GM19035 (cell line): Measurements from ENCODE around the gene EDIL3.

Experiments used
- ATAC-seq: cut with Tn5 transposase; IDR thresholded peaks from one replicate; pipeline ENCODE4 v1.9.1; 2021; ENCODE audit not compliant: unreplicated experiment

EDIL3 gene, protein sequence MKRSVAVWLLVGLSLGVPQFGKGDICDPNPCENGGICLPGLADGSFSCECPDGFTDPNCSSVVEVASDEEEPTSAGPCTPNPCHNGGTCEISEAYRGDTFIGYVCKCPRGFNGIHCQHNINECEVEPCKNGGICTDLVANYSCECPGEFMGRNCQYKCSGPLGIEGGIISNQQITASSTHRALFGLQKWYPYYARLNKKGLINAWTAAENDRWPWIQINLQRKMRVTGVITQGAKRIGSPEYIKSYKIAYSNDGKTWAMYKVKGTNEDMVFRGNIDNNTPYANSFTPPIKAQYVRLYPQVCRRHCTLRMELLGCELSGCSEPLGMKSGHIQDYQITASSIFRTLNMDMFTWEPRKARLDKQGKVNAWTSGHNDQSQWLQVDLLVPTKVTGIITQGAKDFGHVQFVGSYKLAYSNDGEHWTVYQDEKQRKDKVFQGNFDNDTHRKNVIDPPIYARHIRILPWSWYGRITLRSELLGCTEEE

DNA sequence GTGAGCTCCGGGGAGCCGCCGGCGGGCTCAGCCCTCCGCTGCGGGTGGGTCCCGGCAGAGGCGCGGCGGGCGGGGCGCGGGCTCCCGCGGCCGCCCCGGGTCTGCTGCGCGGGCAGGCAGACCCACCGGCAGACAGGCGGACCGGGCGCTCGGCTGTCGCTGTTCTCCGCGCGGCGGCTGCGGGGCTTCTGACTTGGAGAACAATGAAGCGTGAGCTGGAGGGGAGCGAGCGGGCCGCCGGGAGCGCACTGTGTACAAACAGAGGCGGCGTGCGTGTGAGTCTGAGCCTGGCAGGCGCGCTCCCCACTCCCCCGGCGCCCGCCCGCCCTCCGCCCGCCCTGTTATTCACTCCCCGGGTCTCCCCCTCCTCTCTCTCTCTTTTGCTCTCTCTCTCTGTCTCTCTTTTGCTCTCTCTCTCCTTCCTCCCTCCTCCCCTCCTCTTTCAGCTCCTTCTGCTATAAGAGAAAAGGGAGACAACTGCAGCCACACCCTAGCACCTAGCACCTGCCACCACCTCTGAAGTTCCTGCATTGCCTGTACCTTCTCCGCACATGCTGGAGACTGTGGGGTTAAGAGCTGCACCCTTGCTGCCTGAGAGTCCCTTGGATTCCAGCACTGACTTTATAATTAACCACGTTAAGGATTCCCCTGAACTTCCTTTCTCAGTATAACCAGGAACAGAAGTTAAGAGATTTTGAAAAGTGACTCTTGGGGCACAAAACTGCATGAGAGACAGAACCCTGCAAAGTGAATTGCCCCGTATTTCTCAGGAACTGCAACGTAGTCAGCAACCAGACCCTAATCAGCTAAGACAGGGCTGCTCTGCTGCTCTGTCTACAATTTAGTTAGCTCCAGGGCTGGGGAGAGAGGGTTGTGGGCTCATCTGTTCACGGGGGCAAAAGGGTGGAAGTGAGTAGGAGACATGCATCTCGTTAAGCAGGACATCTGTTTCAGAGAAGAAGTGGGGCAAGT lies at the start of gene EDIL3:
Gene EDIL3, minus strand, starts transcription at position 277 of the 972 bp plus-strand sequence. CDS start 506 bp downstream, outside the sequence.
- ATAC-seq, result no peak

DNA sequence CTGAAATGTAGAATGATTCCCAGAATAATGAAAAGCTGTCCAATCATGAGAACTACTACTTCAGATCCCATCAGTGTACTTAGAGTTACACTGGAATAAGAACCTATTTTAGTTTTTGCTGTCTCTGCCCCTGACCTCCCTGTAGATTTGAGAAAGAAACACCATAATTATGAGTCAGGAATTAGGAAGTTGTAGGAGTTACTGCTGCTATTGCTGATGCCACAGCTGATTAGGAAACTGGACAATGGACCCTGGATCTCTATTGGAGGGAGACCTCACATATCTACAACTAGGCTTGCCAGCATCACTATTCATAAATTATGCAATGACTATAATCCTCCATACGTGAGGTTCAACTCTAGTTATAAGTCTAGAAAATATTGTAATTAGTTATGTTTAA lies 48.8 kb upstream of the EDIL3 start:
- ATAC-seq, result no peak

DNA sequence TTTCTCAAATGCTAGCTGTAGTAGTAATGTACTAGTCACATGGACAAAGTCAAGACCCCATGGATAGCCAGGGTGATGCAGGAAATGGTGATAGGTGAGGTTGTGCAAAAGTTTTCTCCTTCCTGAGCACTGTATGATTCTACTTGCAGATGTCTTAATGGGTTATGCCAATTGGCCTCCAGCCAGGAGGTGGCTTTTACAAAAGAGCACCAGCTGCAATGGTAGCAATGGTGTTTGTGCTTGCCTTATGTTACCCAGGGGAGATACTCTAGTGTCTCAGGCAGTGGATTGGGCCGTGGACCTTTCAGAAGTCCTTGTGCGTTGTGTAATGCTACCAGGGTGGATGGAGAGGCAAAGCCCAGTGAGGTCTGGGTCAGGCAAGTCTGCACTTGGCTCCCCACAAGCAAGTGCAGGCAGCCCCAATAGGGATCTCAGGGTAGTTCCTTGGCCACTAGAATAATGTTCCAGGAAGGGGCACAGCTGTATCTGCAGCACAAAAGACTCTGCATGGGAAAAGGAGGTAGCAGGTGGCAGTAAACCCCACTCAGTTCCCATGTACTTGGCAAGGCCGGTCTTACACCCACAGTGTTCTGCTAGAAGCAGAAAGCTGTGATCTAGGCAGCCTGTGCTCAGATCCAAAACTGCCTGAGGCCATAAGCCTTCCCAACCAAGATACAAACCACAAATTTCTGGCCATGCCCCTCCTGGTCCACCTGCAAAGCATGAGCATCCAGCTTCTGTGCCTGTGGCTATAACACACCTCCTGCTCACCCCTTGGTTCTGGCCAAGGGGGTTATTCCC lies 46.4 kb upstream of the EDIL3 start:
- no peak for ATAC-seq

DNA sequence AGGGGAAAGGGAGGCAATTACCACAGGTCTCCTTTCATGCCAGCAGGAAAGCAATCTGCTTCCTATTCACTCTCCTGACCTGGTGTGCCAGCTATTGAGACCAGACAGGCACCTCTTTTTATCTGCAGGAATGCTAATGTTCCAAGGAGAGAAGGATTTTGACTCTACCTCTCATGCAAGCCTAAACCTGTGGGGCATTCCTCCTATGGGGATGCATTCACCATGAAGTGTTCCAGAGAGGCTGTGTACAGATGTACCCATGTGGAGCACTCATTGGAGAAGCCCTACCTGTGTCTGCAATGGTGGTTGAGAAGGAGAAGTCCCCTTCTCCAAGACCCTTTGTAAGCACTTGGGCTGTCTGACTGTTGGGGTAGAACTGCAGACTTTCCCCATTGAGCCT lies 45.4 kb upstream of the EDIL3 start:
- no peak for ATAC-seq

DNA sequence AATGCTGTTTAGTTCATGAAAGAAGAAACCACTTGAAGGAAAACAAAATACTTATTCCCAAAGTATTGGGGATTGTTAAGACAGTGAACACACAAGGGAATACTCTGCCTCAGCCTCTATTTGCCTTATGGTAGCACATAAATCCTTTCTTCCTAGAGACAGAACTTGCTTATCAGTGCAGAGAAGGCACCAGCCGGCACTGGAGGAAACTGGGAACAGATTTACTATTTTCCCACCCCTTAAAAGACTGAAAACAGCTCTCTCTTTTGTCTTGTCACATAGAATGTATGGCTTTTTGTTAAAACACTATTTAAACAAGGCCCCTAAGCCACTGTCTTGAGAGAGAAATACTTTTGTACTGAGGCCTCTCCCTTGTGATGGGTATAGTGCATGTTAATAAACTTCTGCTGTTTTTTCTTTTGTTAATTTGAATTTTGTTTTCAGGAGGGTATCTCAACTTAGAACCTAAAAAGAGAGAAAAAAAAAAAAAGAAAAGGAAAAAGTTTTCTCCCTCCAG lies 40.7 kb upstream of the EDIL3 start:
- ATAC-seq, result no peak

DNA sequence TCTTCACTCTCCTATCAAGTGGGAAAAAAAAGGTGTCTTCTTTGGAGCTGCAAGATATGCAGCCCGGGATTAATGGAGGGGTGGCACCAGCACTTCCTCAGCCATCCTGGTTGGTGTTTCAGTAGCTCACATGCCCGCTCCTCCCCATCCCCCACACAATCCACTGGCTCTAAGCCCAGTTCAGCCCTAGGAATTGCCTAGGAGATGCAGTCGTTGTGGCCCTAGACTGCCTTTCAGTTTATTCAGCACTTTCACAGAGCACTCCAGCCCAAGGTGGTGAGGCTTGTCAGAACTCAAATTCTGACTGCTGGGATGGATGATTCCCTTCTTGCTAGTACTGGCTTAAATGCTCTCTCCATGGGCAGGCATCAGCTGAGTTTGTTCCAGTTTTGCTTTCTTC lies 35.1 kb upstream of the EDIL3 start:
- ATAC-seq, result no peak

DNA sequence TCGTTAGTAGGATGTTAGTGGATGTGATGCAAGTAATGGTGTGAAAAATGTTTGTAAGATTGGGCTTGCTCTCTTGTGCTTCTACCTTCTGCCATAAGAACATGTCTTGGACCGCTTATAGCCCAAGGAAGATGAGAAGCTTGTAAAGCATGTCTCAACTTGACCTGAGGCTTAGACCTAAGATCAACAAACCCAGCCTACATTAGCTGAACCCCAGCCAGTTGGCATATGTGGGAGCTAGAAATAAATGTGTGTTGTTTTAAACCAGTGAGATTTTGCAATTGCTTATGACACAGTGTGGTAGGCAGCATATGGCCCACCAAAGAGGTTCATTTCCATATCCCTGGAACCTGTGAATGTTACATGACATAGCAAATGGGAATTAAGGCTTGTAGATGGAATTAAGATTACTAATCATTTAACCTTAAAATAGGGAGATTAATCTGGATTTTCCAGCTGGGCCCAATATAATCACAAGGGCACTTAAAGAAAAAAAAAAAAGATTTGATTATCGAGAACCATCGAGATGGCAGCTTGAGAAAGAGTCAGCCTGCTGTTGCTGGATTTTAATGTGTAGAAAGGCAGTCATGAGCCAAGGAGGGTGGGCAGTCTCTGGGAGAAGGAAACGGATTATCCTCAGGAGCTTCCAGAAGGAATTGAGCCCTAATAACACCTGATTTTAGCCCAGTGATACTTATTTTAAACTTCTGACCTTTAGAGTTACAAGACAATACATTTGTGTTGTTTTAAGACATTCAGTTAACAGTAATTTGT lies 27.3 kb upstream of the EDIL3 start:
- ATAC-seq, result no peak

DNA sequence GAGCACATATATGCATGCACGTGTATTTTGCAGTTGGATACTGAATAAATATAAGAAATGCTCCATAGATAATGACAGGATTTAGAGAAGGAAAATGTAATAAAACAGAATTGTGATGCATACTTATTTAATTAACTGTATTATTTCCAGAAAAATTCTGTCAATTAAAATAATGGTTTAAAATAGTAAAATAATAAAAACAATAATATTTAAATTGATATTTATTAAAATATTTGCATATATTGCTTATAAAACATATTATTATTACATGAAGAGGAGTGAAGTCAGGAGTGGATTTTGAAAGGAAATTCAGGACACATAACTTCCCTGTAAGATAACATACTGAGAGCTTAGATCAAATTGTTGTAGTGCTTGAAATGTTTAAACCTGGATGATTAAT lies 21.4 kb upstream of the EDIL3 start:
- no peak for ATAC-seq

DNA sequence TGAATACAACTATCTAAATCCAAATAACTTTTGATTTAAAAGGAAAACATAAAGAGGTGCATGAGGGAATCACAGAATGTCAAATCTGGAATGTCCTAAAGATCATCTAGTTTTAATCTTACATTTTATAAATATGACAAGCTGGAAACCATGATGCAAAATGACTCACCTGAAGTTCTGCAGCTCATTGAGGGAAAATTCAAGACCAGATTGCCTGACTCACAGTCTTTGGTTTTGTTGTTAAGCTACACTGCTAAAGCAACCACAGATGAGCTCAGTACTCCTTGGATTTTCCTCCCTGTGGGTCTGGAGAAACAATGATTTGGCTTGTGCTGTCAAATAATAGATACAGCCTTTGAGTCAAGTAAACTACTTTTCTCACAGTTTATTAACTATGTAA lies 19.1 kb upstream of the EDIL3 start:
- no peak for ATAC-seq

DNA sequence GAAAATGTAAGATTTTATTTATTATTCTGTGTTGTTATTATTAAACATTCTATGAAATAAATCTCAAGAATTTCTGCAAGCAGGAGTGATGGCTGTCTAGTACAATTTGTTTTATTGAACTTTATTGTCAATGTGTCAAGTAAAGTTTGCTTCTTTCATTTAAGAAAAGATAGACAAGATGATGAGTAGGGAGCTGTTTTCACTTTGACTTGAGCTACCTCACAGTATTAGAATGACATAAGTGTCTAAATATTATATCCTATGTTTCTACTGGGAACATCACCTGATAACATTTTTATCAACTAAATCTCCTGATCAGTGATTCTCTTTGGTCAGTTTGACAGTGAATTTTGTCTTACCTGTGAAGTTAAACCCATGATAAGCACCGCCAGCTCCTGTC lies 12.7 kb upstream of the EDIL3 start:
- no peak for ATAC-seq

DNA sequence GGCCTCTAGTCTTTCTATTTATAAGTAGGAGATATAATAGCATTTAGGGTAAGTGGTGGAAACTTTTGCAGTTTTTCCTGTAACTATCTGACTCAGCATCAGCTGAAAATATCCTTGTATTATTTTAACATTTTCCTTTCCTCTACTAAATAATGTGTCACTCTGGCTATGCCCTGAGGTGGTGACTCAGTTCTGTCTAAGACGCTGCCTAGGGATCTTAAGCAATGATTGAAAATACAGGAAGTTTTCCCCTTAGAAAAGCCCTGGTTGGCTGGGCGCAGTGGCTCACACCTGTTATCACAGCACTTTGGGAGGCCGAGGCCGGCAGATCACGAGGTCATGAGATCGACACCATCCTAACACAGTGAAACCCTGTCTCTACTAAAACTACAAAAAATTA lies 9.3 kb upstream of the EDIL3 start:
- no peak for ATAC-seq

DNA sequence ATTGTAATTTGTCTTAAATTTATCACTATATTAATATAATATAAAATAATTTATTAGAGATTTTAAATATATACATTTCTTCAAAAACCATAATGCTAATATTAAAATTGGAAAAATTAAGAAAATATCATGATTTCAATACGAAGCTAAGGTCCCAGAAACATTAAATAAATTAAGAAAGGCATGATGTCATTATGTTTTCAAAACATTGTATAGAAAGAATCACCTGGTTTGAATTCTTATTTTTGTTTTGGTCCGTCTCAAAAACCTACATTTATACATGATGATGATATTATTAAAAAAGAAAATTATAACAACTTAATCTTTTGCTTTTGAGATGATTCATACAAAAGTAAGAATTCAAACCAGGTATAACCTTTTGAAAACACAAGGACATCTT lies 8.2 kb upstream of the EDIL3 start:
- ATAC-seq, result no peak

DNA sequence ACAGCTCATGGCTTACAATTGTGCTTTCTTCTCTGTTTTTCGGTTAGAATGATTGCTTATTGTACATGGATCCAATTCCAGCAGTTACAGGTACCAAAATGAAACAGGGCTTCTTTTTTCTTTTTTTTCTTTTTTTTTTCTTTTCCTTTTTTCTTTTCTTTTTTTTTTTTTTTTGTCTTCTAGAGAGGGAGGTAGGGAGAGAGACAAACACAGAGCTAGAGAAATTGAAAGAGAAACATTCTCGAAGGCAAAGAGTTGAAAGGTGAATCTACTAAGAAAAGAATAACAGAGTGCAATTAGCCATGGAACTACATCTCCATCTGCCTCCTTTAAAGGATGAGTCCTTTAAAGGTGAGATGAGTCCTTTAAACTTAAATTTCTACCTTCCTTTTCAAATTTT lies 1.0 kb upstream of the EDIL3 start:
- ATAC-seq, result no peak

DNA sequence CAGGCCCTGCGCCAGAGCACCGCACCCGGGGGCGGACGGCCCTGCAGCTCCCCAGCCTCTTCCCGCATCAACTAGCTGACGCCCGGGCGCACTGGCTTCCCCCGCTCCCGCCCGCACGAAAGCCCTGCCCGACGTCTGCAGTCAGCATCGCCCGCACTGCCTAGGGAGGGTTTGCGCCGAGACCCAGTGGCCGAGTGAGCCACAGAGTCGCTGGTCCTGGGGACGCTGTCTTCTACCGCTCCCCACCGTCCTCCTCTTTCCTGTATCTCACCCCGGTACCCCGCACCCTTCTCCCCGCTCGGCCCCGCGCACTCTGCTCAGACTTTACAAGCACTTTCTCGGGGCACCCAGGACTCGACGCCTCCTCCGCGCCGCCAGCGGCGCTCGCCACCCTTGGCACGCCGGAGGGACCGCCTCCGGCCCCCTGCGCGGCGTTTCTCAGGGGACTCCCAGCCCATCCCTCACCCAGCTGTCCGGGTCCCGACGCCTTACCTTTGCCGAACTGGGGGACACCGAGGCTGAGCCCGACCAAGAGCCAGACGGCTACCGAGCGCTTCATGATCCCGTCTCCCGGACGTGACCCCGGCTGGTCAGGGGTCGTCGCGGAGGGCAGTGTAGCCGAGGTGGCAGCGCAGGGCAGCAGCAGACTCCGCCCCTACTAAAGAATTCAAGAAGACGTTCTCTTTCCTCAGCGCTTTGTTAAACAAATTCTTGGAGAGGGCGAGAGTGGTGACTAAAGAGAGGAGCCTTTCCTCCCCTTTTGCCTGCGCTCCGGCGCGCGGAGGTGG lies 670 bp downstream of the EDIL3 start:
- ATAC-seq, result no peak

DNA sequence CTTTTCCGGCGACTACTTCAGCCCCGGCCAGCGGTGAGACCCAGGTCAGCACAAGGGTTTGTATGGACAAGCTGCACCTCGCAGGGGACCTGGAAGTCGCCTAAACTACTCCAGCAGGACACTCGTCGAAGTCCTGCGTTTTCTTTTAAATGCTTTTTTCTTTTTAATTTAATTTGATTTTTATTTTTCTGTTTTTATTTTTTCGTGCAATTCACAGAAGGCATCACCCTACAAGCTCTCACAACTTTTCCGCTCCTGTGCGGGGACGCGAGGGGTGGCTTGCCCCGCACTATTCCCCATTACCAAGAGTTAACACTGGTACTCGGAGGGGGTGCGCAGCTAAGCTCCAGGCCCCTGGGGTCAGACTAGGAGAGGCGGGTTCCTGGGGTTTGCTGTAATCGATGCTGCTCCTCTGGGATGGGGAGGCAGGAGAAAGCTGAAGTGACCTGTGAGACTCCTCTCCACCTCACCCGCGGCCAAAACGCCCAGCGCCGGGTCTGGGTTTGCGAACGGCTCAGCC lies 1.3 kb downstream of the EDIL3 start:
- ATAC-seq, result no peak

DNA sequence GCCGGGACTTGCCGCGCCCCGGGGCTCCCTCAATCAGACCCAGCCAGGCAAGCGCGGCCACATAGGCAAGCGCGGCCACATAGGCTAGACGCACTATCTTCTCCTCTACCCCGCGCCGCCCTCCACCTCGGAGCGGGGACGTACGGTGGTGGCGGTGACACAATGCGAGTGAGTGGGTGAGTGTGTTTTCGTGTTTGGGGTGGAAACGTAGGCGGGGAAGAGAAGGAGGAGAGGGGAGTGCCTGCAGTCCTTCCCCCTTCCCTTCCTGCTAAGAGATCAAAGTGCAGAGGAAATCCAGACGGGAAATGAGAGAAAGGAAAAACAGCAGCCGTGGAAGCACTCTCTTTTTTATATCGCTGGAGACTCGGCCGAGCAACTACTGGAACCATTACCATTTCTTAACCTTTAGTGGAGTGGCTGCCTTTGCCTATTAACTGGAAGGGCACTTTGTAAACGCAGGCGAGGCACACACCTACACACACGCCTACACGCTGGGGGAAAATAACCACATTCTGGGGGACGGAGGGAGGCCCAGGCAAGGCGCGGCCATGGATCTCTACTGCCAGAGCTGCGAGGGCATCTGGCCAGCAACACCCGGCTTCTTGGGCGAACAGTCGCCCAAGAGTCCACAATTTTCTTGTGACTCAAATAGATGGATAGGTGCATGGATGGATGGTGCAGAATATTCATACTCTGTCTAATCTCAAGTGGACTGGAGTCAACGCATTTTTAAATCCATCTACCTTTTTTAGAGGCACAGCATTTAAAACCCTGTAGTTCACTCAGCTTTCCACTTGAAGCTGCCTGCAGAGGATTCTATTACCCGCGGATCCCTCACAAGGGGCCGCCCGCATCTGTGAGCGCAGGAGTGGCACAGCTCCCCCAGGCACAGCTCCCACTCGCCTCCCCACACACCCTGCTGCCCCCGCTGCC lies 2.1 kb downstream of the EDIL3 start:
- no peak for ATAC-seq

DNA sequence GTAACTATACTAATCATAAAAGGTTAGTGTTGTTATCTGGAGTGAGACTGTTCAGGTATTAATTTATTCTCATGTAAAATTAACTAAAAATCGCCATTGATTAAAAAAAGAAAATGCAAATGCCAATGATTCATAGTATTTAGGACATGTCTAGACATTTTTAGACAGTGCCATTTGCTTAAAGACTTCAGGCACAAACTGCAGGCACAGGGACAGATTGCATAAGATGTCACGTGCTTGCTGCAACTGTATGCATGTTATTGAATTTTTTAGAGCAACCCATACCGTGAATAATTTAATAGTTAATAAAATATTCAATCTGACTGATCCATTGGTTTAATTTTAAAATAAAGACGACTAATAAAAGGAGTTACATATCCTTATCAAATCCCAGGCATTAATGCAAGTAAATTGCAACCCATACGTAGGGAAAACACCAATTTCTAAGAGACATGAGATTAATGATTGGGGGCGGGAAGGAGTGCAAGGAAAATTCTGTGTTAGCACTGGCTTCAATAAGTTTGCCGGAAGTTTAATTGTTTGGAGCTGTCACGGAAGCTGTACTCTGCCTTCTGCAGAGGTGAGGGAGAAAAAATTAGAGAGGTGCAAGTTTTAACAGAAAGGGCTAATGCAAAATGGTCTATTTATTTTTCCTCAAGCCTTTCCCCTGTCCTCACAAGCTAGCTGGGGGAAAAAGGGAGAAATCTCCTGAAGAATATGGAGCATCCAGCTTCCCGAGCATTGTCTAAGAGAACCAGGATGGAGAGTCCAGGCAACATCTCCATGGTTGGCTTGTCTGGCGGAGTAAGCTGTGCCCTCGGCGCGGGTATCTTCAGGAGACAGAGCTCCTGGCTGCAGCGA lies 2.9 kb downstream of the EDIL3 start:
- ATAC-seq, result no peak
